ENCODE results near the gene RPS6KC1.
"Not testable (repeated sequence)": the region's sequence is repeated elsewhere in the genome, so short reads cannot be mapped to it uniquely, and the experiment has no call there.

The RPS6KC1 gene

DNA sequence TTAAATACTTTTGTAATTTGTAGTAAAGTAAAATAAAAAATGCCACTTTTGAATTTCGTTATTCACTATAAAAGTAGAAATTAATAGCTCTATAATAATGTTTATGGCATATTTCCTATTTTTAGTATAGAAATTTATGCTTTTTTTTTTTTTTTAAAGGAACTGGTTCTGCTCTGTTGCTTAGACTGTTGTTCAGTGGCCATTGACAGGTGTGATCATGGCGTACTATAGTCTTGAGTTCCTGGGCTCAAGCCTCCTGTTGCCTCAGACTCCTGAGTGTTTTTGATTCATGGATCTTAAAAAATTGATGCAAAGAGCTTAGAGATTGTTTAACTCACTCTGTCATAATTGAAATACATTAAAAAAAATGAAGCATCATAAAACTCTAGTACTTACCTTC, 53.6 kb downstream of the RPS6KC1 start:
- no peak for FAIRE-seq
- no peak for DNase-seq (ENCODE audit: insufficient read length, low spot score)

DNA sequence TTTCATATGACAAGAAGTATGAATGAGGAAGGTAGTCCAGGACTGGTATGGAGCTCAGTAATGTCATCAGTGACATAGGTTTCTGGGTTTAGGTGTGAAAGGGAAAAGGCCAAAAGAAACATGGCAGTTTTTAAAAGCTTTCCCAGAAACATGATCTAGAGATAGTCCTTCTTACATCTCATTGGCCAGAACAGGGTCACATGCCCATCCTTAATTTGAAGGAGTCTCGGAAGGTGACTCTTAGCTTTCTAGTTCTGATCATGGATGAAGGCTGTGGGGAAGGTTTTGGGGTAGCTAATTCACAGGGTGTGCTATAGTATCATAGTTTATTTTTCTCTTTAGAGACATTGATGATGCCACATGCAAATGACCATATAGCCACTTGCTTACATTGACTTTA, 55.3 kb downstream of the RPS6KC1 start:
- DNase-seq (ENCODE audit: insufficient read length, low spot score) = no peak
- FAIRE-seq = no peak

GRCh38 chr1:213107613-213108012, 56.6 kb downstream of the RPS6KC1 start:
- no peak for DNase-seq (ENCODE audit: insufficient read length, low spot score)
- no peak for FAIRE-seq

DNA sequence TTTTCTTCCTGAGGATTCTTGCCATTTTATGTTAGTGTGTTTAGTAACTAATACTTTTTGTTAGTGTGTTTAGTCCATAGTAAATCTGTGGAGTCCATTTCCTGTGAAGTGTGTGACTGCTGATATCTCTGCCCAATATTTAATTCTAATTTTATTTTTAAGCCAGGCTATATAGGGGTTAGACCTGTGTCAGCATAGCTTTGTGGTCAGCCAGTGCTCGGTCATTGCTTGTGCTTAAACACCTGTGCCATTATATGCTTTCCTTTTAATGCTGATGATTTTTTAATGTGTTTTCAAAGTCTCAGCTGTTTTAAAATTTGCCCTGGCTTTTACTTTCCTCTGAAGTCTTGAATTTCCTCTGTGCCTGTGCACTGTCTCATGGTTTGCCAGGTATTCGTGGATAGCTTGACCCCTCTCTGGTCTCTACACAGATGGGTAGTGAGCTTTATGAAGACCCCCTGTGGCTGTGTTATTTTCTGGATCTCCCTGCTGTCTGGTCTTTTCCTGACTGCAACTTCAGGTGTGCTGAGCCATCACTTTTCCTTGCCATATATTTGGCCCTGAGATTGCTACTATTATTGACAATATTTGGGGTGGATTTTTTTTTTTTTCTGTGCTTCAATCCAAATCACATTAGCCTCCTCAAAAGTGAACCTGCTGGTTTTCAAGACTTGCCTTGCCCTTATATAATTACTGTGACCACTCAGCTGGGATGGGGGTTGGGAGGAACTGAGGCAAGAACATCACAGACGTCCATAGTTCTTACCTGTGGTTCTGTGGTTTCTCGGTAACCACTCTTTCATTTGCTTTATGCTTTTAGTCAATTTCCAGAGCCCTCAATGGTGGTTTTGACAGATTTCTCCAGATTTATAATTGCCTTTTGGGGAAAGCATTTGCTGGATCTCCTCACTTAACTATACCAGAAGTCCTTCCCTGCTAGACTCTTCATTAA, 59.6 kb downstream of the RPS6KC1 start:
- DNase-seq (ENCODE audit: insufficient read length, low spot score) (no peak), FAIRE-seq (peak; percentile 74)

DNA sequence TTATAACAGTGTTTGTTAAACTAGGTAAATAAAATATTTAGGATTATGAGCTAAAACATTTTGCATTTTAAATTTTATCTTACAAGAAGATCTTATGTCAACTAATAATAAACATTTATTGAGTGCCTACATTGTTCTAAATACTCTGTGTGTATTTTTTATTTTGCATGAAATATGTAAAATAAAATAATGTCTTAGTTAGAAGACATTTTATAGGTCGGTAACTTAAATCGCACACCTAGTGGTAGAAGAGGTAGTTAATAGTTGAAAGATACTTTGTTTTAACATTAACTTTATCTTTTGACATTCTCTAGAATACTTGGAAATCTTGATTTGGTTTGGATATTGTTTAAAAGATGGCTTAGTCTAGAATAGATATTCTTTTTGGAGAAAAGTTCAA, 60.5 kb downstream of the RPS6KC1 start:
- FAIRE-seq = no peak

GRCh38 chr1:213112723-213113122, 61.7 kb downstream of the RPS6KC1 start:
- not testable (repeated sequence) for DNase-seq (ENCODE audit: insufficient read length, low spot score); FAIRE-seq

More for the DNA sequence above, 60.5 kb downstream of the RPS6KC1 start:
- DNase-seq (ENCODE audit: insufficient read length, low spot score) = no peak

GRCh38 chr1:213117699-213118180, 66.7 kb downstream of the RPS6KC1 start:
- DNase-seq (ENCODE audit: insufficient read length, low spot score); FAIRE-seq: not testable (repeated sequence)

DNA sequence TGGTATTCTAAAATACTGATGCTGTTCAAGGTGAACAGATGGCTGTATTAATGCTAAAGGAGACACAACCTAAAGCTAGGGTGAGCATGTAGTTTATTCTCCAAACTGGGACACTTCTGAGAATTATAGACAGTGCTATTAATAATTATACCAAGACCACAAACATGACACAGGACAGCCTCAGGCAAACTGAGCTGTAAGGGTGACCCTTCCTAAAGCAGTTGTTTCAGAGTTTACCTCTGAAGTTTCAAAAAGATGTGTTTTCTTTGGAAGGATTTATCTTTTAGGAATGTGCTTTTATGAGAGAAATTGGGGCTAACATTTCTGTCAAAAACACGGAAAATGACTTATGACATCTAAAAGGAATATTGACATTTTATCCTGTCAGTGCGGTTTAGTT, 68.8 kb downstream of the RPS6KC1 start:
- no peak for DNase-seq (ENCODE audit: insufficient read length, low spot score)
- no peak for FAIRE-seq

DNA sequence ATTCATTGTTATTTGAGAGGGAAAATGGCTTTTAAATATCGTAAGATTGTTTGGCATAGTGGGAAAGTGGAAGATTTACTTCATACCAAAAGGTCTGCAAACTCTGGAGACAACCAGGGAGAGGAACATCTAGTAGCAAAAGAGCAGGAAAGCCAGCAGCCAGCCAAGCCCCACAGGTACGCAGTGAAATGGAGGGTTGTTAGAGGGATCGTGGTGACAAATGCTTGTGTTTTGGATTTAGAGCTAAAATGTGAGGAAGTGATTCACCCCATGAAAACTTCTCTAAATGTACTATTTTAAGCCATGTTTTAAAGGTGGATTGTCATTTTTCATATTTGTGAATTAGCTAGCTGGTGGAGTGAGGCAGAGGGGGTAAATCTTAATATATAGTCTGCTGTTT, 69.3 kb downstream of the RPS6KC1 start:
- DNase-seq (ENCODE audit: insufficient read length, low spot score) = no peak
- FAIRE-seq = no peak

- FAIRE-seq (no peak), DNase-seq (ENCODE audit: insufficient read length, low spot score) (no peak)
Measured at GRCh38 chr1:213120961-213121360, 69.9 kb downstream of the RPS6KC1 start.

DNA sequence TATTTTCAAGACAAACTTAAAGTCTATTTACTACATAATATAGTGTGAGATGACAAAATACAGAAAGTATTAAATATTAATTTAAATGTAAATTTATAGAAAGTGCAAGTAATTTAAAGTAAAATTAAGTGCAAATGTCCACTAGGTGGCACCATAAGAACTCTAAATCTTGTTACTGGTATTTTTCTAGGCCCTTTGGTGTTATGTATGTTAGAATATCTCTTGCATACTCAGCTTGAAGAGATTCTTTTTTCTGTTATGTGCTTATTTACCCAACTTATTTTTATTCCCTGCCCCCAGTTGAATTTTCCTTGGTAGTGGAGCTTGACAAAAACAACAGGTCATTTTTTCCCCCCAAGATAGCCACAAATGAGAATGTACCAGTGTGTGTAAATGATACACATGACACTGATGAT, 71.5 kb downstream of the RPS6KC1 start:
- DNase-seq (ENCODE audit: insufficient read length, low spot score) (no peak), FAIRE-seq (no peak)

DNA sequence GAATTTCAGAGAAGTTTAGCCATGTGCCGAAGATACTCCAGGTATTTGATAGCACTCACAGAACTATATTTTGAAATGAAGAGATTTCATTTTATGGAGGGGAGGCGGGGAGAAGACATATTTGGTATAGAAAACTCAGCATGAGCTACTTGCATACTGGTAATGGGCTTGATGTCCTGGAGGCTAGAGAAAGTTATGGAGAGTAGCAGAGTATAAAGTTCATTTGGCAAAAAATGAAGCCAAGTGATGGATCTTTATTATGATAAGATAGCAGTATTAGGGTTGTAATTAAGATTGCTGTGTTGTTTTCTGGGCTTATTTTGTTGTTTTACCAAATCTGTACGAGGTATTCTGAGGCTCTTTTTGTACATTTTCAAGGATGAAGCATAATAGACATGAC, 72.0 kb downstream of the RPS6KC1 start:
- DNase-seq (ENCODE audit: insufficient read length, low spot score) = no peak
- FAIRE-seq = no peak

DNA sequence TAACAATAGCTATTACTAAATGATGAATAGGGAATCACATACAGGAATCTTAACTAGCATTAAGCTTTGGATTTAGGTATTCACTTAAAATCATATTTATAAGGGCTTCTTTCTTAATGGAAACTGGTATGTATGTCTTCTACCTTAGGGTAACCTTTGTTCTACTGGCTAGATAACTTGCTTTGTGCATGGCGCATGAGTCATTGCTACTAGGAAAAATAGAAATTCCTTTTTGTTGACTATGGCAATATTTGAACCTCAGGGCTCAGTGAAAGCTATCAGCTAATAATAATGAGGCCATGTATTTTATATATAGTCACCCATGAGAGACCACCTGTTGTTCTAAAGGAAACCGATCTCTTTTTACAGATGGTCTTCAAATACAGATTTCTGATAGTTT, 72.5 kb downstream of the RPS6KC1 start:
- no peak for FAIRE-seq
- DNase-seq (ENCODE audit: insufficient read length, low spot score) = no peak

DNA sequence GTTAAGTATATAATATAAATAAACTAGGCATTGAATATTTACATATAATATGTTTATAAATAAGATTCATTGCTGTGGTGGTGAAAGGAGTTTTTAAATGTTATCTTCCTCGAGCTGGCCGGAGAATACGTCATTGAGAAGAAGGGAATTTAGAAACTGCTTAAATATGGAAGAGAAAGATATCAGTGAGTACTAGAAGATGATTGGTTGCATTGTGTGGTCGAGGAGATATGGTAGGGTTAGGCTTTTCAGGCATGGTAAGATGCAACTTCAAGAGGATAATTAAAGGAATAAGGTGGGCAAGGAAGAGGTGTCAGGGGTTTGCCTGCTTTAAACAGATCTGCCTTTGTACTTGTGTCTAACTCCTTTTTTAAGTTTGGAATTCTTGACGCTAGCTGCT, 73.5 kb downstream of the RPS6KC1 start:
- DNase-seq (ENCODE audit: insufficient read length, low spot score) (no peak), FAIRE-seq (no peak)

DNA sequence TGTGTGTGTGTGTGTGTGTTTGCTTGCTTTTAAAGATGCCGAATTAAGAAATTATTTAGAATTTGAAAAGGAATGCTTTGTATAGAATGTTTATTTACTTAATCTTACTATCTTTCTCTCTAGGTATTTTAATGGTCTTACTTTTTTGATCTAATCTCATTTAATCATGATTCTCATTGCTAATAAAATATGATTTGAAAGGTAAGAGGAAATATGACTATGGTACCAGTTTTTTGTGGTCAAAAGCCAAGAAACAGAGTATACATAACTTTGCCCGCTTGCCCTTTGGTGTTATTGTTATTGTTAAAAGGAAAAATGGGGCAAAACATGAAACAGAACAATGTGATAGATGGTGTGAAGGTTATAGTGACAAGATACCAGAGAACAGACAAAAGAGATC, 74.6 kb downstream of the RPS6KC1 start:
- DNase-seq (ENCODE audit: insufficient read length, low spot score) (no peak), FAIRE-seq (no peak)

GRCh38 chr1:213127074-213127473, 76.0 kb downstream of the RPS6KC1 start:
- FAIRE-seq (no peak), DNase-seq (ENCODE audit: insufficient read length, low spot score) (no peak)

- DNase-seq (ENCODE audit: insufficient read length, low spot score) = no peak
- FAIRE-seq = no peak
Measured at GRCh38 chr1:213131851-213132655, 81.0 kb downstream of the RPS6KC1 start.

DNA sequence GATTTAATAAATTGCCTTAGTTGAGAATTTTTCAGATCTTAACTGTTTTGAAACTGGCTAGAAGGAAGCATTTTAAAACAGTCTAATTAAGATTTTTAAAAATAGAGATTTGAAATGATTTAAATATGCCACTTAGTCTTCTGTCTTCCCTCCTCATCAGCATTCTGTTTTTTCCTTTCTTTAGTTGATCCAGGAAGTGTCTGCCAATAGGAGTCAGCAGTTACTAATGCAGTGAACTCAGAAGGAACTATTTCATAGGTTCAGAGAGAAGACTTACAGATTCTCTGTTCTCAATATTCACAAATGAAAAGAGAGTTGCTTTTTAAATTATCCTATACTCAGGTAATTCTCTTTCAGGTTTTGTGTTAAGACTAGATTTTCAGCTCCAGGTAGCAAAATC, 84.5 kb downstream of the RPS6KC1 start:
- FAIRE-seq (no peak), DNase-seq (ENCODE audit: insufficient read length, low spot score) (no peak)

- DNase-seq (ENCODE audit: insufficient read length, low spot score) (no peak), FAIRE-seq (no peak)
Measured at GRCh38 chr1:213136190-213136917, 85.3 kb downstream of the RPS6KC1 start.

DNA sequence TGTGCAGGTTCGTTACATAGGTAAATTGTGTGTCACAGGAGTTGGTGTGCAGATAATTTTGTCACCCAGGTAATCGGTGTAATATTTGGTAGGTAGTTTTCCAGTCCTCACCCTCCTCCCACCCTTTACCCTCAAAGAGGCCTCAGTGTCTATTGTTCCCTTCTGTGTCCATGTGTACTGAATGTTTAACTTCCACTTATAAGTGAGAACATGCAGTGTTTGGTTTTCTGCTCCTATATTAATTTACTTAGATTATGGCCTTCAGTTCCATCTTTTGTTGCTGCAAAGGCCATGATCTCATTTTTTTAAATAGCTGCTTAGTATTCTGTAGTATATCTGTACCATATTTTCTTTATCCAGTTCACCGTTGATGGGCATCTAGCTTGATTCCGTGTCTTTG, 87.3 kb downstream of the RPS6KC1 start:
- no peak for FAIRE-seq

DNA sequence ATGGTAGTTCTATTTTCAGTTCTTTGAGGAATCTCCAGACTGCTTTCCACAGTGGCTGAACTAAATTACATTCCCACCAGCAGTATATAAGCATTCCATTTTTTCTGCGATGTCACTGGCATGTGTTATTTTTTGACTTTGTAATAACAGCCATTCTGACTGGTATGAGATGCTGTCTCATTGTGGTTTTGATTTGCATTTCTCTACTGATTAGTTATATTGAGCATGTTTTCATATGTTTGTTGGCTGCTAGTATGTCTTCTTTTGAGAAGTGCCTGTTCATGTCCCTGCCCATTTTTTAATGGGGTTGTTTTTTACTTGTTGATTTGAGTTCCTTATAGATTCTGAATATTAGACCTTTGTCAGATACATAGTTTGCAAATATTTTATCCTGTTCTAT, 87.9 kb downstream of the RPS6KC1 start:
- no peak for FAIRE-seq

More for the DNA sequence above, 87.3 kb downstream of the RPS6KC1 start:
- no peak for DNase-seq (ENCODE audit: insufficient read length, low spot score)

More for the DNA sequence above, 87.9 kb downstream of the RPS6KC1 start:
- DNase-seq (ENCODE audit: insufficient read length, low spot score) = no peak

Measured in GM19239 (cell line).